WTC11 (cell line): ENCODE data around the gene C1QB. TPM values are rescaled to one million over a fixed set of nuclear protein-coding genes. Genes with fewer than 3 reads are reported as not detected.
"Not testable (repeated sequence)": the region's sequence is repeated elsewhere in the genome, so short reads cannot be mapped to it uniquely, and the experiment has no call there.

Experiments
- ATAC-seq: fragments of 200-7000 bp; cut with Tn5 transposase; 2 replicates; pipeline ENCODE4 v1.10.0; 2021; ENCODE audit warnings: mild to moderate bottlenecking, moderate library complexity
- CTCF ChIA-PET: fragments of 300-600 bp; sonication (Branson Sonifier 250); formaldehyde crosslinking; loops from one replicate; lab custom pipeline; 2021; ENCODE audit warnings: antibody characterized with exemption; lab: Charles Lee
- POLR2A ChIA-PET: fragments of 350-600 bp; sonication (Branson Sonifier 250); formaldehyde crosslinking; loops from one replicate; lab custom pipeline; 2021; ENCODE audit warnings: antibody characterized with exemption; lab: Charles Lee
- DNase-seq: peaks from one replicate; pipeline ENCODE4 v3.0.0; 2021; ENCODE audit warnings: low spot score
- H3K27ac Mint-ChIP-seq: 2 replicates; pipeline ENCODE4 v1.8.0; 2021; ENCODE audit warnings: mixed read lengths
- H3K27me3 Mint-ChIP-seq: 2 replicates; pipeline ENCODE4 v1.8.0; 2021; ENCODE audit warnings: low read depth, mild to moderate bottlenecking, moderate library complexity, mixed read lengths
- H3K36me3 Mint-ChIP-seq: 2 replicates; pipeline ENCODE4 v1.8.0; 2021; ENCODE audit warnings: mixed read lengths
- H3K4me1 Mint-ChIP-seq: 2 replicates; pipeline ENCODE4 v1.8.0; 2022; ENCODE audit warnings: mixed read lengths
- H3K4me3 Mint-ChIP-seq: 2 replicates; pipeline ENCODE4 v1.8.0; 2021; ENCODE audit warnings: mild to moderate bottlenecking, moderate library complexity, mixed read lengths
- H3K9me3 Mint-ChIP-seq: 2 replicates; pipeline ENCODE4 v1.8.0; 2021; ENCODE audit warnings: mixed read lengths
- CREM ChIP-seq: sonication (generic); formaldehyde crosslinking; IDR thresholded peaks from 2 replicates; pipeline ENCODE4 v1.8.1; 2022; ENCODE audit warnings: mild to moderate bottlenecking, missing genetic modification reagents, moderate library complexity
- ELF4 ChIP-seq: sonication (generic); formaldehyde crosslinking; IDR thresholded peaks from 2 replicates; pipeline ENCODE4 v1.8.1; 2022; ENCODE audit warnings: low read depth, mild to moderate bottlenecking, moderate library complexity, missing genetic modification reagents
- ERG ChIP-seq: fragments of 250-450 bp; sonication (Bioruptor Pico); IDR thresholded peaks from 2 replicates; pipeline ENCODE4 v1.8.0; 2021; ENCODE audit warnings: mild to moderate bottlenecking
- HMGA2 ChIP-seq: fragments of 250-450 bp; sonication (Bioruptor Pico); IDR thresholded peaks from 2 replicates; pipeline ENCODE4 v1.4.0; 2021; ENCODE audit warnings: mild to moderate bottlenecking, moderate library complexity
- IRF2 ChIP-seq: sonication (generic); formaldehyde crosslinking; IDR thresholded peaks from 2 replicates; pipeline ENCODE4 v1.8.0; 2022; ENCODE audit warnings: low read depth, missing genetic modification reagents, borderline replicate concordance
- KAT7 ChIP-seq: sonication (generic); formaldehyde crosslinking; IDR thresholded peaks from 2 replicates; pipeline ENCODE4 v1.8.1; 2023; ENCODE audit warnings: missing genetic modification reagents, mild to moderate bottlenecking, borderline replicate concordance
- NR2C2 ChIP-seq: sonication (generic); formaldehyde crosslinking; IDR thresholded peaks from 2 replicates; pipeline ENCODE4 v1.8.0; 2022; ENCODE audit warnings: mild to moderate bottlenecking, missing genetic modification reagents
- RORB ChIP-seq: fragments of 250-450 bp; sonication (Bioruptor Pico); IDR thresholded peaks from 2 replicates; pipeline ENCODE4 v1.9.0; 2021; ENCODE audit warnings: mild to moderate bottlenecking
- SMAD3 ChIP-seq: sonication (generic); formaldehyde crosslinking; IDR thresholded peaks from 2 replicates; pipeline ENCODE4 v1.8.0; 2022; ENCODE audit warnings: missing genetic modification reagents, mild to moderate bottlenecking, borderline replicate concordance
- TCF7 ChIP-seq: sonication (generic); formaldehyde crosslinking; IDR thresholded peaks from 2 replicates; pipeline ENCODE4 v1.8.0; 2022; ENCODE audit warnings: mild to moderate bottlenecking, low read depth, missing genetic modification reagents, moderate library complexity
- USF1 ChIP-seq: sonication (generic); formaldehyde crosslinking; IDR thresholded peaks from 2 replicates; pipeline ENCODE4 v1.8.0; 2022; ENCODE audit warnings: mild to moderate bottlenecking, missing genetic modification reagents
- USF2 ChIP-seq: sonication (generic); formaldehyde crosslinking; IDR thresholded peaks from 2 replicates; pipeline ENCODE4 v1.8.1; 2023; ENCODE audit warnings: mild to moderate bottlenecking, missing genetic modification reagents, moderate library complexity
- ZBTB43 ChIP-seq: sonication (generic); formaldehyde crosslinking; IDR thresholded peaks from 2 replicates; pipeline ENCODE4 v1.8.1; 2023; ENCODE audit warnings: mild to moderate bottlenecking, missing genetic modification reagents
- ZMAT4 ChIP-seq: fragments of 250-450 bp; sonication (Bioruptor Pico); IDR thresholded peaks from 2 replicates; pipeline ENCODE4 v1.9.0; 2021; ENCODE audit warnings: mild to moderate bottlenecking
- ZNF121 ChIP-seq: sonication (generic); formaldehyde crosslinking; IDR thresholded peaks from 2 replicates; pipeline ENCODE4 v1.8.0; 2023; ENCODE audit warnings: missing genetic modification reagents
- ZNF396 ChIP-seq: fragments of 250-450 bp; sonication (Bioruptor Pico); IDR thresholded peaks from 2 replicates; pipeline ENCODE4 v1.8.0; 2021; ENCODE audit warnings: mild to moderate bottlenecking, moderate library complexity, borderline replicate concordance
- ZNF671 ChIP-seq: fragments of 250-450 bp; sonication (Bioruptor Pico); IDR thresholded peaks from 2 replicates; pipeline ENCODE4 v1.8.0; 2021; ENCODE audit warnings: mild to moderate bottlenecking
- total RNA-seq: library from RNA; stranded (reverse); gene quantifications from 3 replicates; pipeline ENCODE4 v1.2.3, GENCODE V29; 2021
- TF ChIP-seq, protein P1 (sequence below): sonication (generic); formaldehyde crosslinking; IDR thresholded peaks from 2 replicates; pipeline ENCODE4 v1.8.1; 2022; ENCODE audit warnings: missing genetic modification reagents, borderline replicate concordance
- TF ChIP-seq, protein P2 (sequence below): sonication (generic); formaldehyde crosslinking; IDR thresholded peaks from 2 replicates; pipeline ENCODE4 v1.8.1; 2022; ENCODE audit warnings: mild to moderate bottlenecking, moderate library complexity, missing genetic modification reagents
- TF ChIP-seq, protein P3 (sequence below): sonication (generic); formaldehyde crosslinking; IDR thresholded peaks from 2 replicates; pipeline ENCODE4 v1.8.1; 2023; ENCODE audit warnings: mild to moderate bottlenecking, missing genetic modification reagents
- TF ChIP-seq, protein P4 (sequence below): sonication (generic); formaldehyde crosslinking; IDR thresholded peaks from 2 replicates; pipeline ENCODE4 v1.8.1; 2022; ENCODE audit warnings: low read depth, missing genetic modification reagents, borderline replicate concordance

C1QB gene
- total RNA-seq, 1 experiment from 2014 or later: 0.61 TPM

GRCh38 chr1:22674410-22674749, 21.3 kb downstream of the C1QB start:
- no peak overlapping the region for H3K27ac Mint-ChIP-seq
- H3K9me3 Mint-ChIP-seq: no peaks in the 10 kb centered on the region
- ChIA-PET POLR2A (no interaction called here), CTCF (interaction anchor here (0.8 to 4.0 kb wide), 14 partner anchors 10 to 290 kb away, joined by 3 to 27 read pairs (median 8); partner anchors contain the start of gene C1QB)
- H3K27me3 Mint-ChIP-seq: no peaks in the 10 kb centered on the region
- DNase-seq: no peak
- H3K4me3 Mint-ChIP-seq: no peak overlapping the region
- H3K36me3 Mint-ChIP-seq: no peaks in the 10 kb centered on the region
- peaks cover 7% of the 10 kb centered on the region; the same call in 1 of the 2 replicates for H3K4me1 Mint-ChIP-seq
- no peak for TF ChIP-seq NR2C2 (CRISPR knock-in tag)
- TF ChIP-seq, protein P1, sequence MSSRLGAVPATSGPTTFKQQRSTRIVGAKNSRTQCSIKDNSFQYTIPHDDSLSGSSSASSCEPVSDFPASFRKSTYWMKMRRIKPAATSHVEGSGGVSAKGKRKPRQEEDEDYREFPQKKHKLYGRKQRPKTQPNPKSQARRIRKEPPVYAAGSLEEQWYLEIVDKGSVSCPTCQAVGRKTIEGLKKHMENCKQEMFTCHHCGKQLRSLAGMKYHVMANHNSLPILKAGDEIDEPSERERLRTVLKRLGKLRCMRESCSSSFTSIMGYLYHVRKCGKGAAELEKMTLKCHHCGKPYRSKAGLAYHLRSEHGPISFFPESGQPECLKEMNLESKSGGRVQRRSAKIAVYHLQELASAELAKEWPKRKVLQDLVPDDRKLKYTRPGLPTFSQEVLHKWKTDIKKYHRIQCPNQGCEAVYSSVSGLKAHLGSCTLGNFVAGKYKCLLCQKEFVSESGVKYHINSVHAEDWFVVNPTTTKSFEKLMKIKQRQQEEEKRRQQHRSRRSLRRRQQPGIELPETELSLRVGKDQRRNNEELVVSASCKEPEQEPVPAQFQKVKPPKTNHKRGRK (CRISPR knock-in tag): no peak
- no peak for TF ChIP-seq SMAD3 (CRISPR knock-in tag)
- no peak for TF ChIP-seq USF2
- TF ChIP-seq ZNF121: no peak
- TF ChIP-seq, protein P2, sequence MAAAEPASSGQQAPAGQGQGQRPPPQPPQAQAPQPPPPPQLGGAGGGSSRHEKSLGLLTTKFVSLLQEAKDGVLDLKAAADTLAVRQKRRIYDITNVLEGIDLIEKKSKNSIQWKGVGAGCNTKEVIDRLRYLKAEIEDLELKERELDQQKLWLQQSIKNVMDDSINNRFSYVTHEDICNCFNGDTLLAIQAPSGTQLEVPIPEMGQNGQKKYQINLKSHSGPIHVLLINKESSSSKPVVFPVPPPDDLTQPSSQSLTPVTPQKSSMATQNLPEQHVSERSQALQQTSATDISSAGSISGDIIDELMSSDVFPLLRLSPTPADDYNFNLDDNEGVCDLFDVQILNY: no peak
- TF ChIP-seq IRF2 (CRISPR knock-in tag): no peak
- TF ChIP-seq KAT7: no peak
- no peak for TF ChIP-seq ZNF671 (CRISPR knock-in tag)
- no peak for TF ChIP-seq USF1
- no peak for ATAC-seq

- H3K27ac Mint-ChIP-seq, H3K27me3 Mint-ChIP-seq, ATAC-seq, DNase-seq, H3K4me3 Mint-ChIP-seq, H3K9me3 Mint-ChIP-seq, H3K36me3 Mint-ChIP-seq, POLR2A ChIA-PET, H3K4me1 Mint-ChIP-seq: not testable (repeated sequence)
- CTCF ChIA-PET: interaction anchor here (0.7 to 2.3 kb wide), 6 partner anchors 9 to 254 kb away, joined by 4 to 8 read pairs (median 4); no protein-coding TSS in a partner anchor
Observed at GRCh38 chr1:22676151-22676550, 23.1 kb downstream of the C1QB start.

GRCh38 chr1:22676916-22677583, 24.0 kb downstream of the C1QB start:
- POLR2A ChIA-PET: no interaction called here
- CTCF ChIA-PET: interaction anchor here (1.0 to 2.3 kb wide), 5 partner anchors 8 to 253 kb away, joined by 4 to 12 read pairs (median 8); no protein-coding TSS in a partner anchor
- no peaks in the 10 kb centered on the region for H3K27me3 Mint-ChIP-seq
- TF ChIP-seq ZMAT4 (no peak), CREM (CRISPR knock-in tag) (no peak), ERG (CRISPR knock-in tag) (no peak), HMGA2 (CRISPR knock-in tag) (no peak), ELF4 (no peak), RORB (CRISPR knock-in tag) (no peak), ZNF396 (CRISPR knock-in tag) (no peak), TCF7 (no peak), NR2C2 (CRISPR knock-in tag) (no peak), SMAD3 (CRISPR knock-in tag) (no peak), ZBTB43 (CRISPR knock-in tag) (no peak)
- TF ChIP-seq, protein P3, sequence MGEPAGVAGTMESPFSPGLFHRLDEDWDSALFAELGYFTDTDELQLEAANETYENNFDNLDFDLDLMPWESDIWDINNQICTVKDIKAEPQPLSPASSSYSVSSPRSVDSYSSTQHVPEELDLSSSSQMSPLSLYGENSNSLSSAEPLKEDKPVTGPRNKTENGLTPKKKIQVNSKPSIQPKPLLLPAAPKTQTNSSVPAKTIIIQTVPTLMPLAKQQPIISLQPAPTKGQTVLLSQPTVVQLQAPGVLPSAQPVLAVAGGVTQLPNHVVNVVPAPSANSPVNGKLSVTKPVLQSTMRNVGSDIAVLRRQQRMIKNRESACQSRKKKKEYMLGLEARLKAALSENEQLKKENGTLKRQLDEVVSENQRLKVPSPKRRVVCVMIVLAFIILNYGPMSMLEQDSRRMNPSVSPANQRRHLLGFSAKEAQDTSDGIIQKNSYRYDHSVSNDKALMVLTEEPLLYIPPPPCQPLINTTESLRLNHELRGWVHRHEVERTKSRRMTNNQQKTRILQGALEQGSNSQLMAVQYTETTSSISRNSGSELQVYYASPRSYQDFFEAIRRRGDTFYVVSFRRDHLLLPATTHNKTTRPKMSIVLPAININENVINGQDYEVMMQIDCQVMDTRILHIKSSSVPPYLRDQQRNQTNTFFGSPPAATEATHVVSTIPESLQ (CRISPR knock-in tag): no peak
- TF ChIP-seq, protein P4, sequence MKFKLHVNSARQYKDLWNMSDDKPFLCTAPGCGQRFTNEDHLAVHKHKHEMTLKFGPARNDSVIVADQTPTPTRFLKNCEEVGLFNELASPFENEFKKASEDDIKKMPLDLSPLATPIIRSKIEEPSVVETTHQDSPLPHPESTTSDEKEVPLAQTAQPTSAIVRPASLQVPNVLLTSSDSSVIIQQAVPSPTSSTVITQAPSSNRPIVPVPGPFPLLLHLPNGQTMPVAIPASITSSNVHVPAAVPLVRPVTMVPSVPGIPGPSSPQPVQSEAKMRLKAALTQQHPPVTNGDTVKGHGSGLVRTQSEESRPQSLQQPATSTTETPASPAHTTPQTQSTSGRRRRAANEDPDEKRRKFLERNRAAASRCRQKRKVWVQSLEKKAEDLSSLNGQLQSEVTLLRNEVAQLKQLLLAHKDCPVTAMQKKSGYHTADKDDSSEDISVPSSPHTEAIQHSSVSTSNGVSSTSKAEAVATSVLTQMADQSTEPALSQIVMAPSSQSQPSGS (CRISPR knock-in tag): no peak

More at GRCh38 chr1:22676916-22677583, 24.0 kb downstream of the C1QB start:
- DNase-seq (no peak), ATAC-seq (no peak)
- Mint-ChIP-seq H3K36me3 (no peaks in the 10 kb centered on the region), H3K4me3 (no peak overlapping the region), H3K9me3 (no peaks in the 10 kb centered on the region), H3K4me1 (peaks cover 7% of the 10 kb centered on the region; the same call in 1 of the 2 replicates), H3K27ac (no peak overlapping the region)
